Stimulated activated CD4-positive, alpha-beta T cell treated with anti-CD3 and anti-CD28 coated beads, Interleukin-2, amount 100 ng/mL, for 48 hours (primary cell): Measurements from ENCODE around the gene OCSTAMP.
A peak's percentile ranks its signal among the peaks of the same experiment; 100 is the strongest.

Experiments used
- DNase-seq, 2 donors: peaks; one replicate each; pipeline ENCODE4 v3.0.0-alpha.2; 2020

The OCSTAMP gene

DNA sequence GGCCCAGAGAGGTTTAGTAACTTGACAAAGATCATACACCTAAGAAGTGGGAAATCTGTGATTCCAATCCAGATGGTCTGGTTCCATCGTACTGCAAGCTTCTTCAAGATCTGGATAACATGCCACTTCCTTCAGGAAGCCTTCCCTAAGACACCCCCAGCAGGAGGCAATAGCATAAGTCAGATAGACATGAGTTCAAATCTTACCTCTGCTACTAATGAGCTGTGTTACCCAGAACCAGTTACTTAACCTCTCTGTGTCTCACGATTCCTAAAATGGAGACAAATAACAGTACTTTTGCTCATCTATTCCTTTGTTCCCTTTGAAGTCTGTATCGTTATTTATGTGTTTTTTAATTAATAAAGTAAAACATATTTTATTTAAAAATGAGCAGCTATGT, 22.3 kb upstream of the OCSTAMP start:
- no peak for DNase-seq

- no peak for DNase-seq
These were observed 21.7 kb upstream of the OCSTAMP start for GRCh38 chr20:46572153-46572552.

GRCh38 chr20:46571418-46571817, 21.0 kb upstream of the OCSTAMP start:
- DNase-seq, result no peak

DNA sequence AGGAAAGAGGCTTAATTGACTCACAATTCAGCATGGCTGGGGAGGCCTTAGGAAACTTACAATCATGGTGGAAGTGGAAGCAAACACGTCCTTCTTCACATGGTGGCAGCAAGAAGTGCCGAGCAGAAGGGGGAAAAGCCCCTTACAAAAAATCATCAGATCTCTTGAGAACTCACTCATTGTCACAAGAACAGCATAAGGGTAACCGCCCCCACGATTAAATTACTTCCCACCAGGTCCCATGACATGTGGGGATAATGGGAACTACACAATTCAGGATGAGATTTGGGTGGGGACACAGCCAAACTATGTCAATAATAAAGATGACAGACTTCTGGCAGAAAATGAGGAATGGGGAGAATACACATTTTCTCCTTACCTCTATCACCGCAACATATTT, 20.5 kb upstream of the OCSTAMP start:
- no peak for DNase-seq

DNA sequence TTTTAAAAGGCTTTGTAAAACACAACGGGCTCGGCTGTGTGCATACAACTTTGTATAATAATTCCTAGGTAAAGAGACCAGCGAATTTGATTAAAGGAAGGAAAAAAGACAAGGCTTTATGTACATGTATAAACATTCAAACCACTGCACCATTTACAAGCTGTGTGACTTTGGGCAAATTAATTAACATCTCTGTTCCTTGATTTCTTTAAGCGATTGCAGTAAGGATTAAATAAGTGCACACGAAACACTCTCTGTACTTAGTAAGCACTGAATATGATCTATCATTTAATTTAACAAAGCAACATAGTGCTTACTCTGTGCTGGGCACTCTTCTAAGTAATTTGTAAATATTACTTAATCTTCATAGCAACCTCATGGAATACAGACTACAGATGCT, 19.5 kb upstream of the OCSTAMP start:
- DNase-seq, result no peak

- no peak for DNase-seq
These were observed 18.2 kb upstream of the OCSTAMP start for GRCh38 chr20:46568570-46569129.

- DNase-seq, result no peak
These were observed 15.7 kb upstream of the OCSTAMP start for GRCh38 chr20:46566125-46566524.

DNA sequence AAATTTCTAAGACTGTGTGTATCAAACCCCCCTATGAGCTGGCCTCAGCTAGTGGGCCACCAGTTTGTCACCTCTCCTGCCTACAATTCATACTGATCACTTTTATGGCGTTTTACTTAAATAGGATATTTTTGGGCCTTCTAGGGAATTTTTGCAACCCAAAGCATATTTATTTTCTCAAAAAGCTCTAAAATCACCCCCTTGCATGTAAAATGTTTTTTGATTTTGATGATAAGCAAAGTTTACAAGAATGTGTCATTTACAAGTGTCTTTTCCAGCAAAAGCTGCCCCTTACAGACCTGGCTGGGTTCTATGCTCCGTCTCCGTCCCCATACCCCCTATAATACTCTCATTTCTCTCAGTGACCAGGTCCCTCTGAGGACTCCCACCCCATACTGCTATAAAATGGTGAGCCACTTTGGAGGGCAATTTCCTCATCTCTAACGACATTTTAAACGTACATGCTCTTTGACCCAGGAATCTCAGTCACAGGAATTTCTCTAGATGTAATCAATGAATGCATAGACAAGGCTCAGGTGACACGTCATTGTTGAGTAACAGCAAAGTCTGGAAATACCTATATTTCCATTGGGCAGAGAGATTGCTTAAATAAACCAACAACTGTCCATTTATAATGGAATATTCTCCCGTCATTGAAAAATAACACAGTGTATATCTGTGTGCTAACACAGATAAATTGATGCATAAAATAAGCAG, 13.9 kb upstream of the OCSTAMP start:
- no peak for DNase-seq

DNA sequence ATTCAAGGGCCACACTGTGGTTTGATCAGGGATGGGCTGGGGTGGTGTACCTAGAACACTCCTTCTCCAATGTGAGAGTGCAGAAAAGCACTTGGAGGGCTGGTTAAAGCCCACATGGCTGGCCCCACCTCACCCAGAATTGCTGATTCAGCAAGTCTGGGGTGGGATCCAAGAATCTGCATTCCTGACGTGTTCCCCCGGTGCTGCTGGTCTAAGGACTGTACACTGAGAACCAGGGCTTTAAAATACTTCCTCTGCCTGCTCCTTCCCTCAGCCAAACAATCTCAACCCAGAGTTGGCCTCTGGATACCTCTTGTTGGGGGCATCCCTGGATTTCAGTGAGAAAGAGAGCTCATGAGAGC, 13.4 kb upstream of the OCSTAMP start:
- DNase-seq, result no peak

GRCh38 chr20:46563170-46563859, 12.9 kb upstream of the OCSTAMP start:
- no peak for DNase-seq

GRCh38 chr20:46562373-46563169, 12.1 kb upstream of the OCSTAMP start:
- peak; percentile 64 to 70 for DNase-seq

DNA sequence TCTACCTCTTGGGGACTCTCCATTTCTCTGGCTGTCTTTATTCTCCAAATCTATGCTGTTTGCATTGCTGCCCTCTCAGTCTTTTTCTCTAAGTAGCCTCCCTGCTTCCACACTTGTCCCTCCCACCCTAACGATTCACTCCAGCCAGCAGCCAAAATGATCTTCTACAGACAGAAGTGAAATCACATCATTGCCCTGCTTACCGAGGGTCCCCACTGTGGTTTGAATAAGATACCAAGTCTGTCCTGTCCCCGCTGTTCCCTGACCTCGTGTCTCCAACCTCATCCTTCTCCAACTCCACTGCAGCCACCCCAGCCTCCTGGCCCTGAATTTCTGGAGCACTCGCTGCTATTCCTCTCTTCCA, 11.5 kb upstream of the OCSTAMP start:
- no peak for DNase-seq

- no peak for DNase-seq
These were observed 9.4 kb upstream of the OCSTAMP start for GRCh38 chr20:46559685-46560440.

DNA sequence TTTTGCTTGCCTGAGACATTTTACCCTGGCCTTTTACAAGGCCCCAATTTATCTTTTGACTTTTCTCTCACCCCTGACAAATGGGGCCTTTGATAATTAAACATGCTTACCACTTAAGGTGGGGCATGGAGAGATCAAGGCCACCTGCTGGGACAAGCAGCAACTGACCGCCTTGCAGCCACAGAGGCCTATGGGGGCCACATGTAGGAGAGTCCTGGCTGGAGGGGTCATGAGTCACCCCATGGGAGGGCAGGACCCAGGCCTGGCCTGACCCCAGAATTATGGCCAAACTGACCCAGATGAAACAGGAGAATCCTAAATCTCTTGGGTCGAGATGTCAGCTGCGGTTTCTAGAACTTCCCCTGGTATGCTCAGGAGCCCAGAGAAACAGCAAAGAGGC, 8.5 kb upstream of the OCSTAMP start:
- DNase-seq, result no peak

- peak; percentile 35 to 47 for DNase-seq
These were observed 8.1 kb upstream of the OCSTAMP start for GRCh38 chr20:46558511-46558959.

- no peak for DNase-seq
These were observed 6.9 kb upstream of the OCSTAMP start for GRCh38 chr20:46557231-46557956.

GRCh38 chr20:46555370-46555956, 5.0 kb upstream of the OCSTAMP start:
- DNase-seq, result no peak

GRCh38 chr20:46554828-46555227, 4.4 kb upstream of the OCSTAMP start:
- DNase-seq, result no peak

DNA sequence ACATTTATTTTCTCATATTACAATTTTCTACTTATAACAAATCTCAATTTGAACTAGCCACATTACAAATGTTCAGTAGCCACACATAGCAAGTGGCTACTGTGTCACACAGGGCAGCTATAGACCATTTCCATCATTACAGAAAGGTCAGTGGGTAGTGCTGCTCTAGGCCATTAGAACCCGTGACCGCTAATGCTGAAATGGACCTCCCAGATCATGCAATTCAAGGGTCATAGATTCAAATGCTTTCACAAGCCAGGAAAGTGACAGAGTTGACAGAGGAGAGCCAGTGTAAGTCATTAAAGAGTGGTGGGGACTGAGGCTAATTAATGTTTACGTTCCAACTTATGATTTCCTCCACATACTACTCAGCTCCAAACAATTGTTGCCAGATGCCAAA, 3.5 kb upstream of the OCSTAMP start:
- no peak for DNase-seq

GRCh38 chr20:46552460-46553420, 2.3 kb upstream of the OCSTAMP start:
- peak; percentile 17 to 21 for DNase-seq
